PC-3 (cell line): ENCODE data around the gene MALSU1.

Source experiments
- EZH2 ChIP-seq: fragments of 300-600 bp; sonication (generic); IDR thresholded peaks from one replicate; pipeline ENCODE4 v1.6.1; 2017; ENCODE audit warnings: antibody characterized with exemption, mild to moderate bottlenecking, low read length; ENCODE audit not compliant: unreplicated experiment
- TF ChIP-seq, protein P1 (sequence below): fragments of 300-600 bp; sonication (generic); conservative IDR thresholded peaks from 2 replicates; pipeline ENCODE4 v1.5.1; 2017; ENCODE audit warnings: antibody characterized with exemption, low read depth, mild to moderate bottlenecking, low read length

DNA sequence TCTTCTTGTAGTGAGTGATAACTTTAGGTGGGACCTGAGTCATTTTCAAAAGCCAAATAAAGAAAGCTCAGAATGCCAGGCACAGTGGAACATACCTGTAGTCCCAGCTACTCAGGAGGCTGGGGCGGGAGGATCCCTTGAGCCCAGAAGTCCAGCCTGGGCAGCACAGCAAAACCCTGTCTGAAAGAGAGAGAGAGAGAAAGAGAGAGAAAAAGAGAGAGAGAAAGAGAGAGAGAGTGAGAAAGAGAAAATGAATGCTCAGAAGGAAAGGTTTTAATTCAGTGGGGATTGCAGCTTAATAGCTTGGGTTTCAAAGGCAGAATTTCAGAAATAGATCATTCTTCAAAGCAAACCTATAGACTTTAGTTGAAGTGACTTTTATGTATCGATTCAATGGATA lies 26.9 kb upstream of the MALSU1 start:
- TF ChIP-seq EZH2: no peak
- TF ChIP-seq, protein P1, sequence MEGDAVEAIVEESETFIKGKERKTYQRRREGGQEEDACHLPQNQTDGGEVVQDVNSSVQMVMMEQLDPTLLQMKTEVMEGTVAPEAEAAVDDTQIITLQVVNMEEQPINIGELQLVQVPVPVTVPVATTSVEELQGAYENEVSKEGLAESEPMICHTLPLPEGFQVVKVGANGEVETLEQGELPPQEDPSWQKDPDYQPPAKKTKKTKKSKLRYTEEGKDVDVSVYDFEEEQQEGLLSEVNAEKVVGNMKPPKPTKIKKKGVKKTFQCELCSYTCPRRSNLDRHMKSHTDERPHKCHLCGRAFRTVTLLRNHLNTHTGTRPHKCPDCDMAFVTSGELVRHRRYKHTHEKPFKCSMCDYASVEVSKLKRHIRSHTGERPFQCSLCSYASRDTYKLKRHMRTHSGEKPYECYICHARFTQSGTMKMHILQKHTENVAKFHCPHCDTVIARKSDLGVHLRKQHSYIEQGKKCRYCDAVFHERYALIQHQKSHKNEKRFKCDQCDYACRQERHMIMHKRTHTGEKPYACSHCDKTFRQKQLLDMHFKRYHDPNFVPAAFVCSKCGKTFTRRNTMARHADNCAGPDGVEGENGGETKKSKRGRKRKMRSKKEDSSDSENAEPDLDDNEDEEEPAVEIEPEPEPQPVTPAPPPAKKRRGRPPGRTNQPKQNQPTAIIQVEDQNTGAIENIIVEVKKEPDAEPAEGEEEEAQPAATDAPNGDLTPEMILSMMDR: no peak
